Measurements from ENCODE around the gene CCDC60. TPM values are rescaled to one million over a fixed set of nuclear protein-coding genes. Genes with fewer than 3 reads are reported as not detected.

The CCDC60 gene
- polyA plus RNA-seq (2011; rRNA removed), result not detected in 2 replicates
- not detected in 2 replicates for polyA minus RNA-seq (2011; rRNA and poly(A)+ RNA removed)

- ChIA-PET CTCF (no interaction called here), POLR2A (no interaction called here)
- no peak for DNase-seq (ENCODE audit: low read depth)
- no peak within 1 kb of the TSS for H3K4me3 ChIP-seq (ENCODE audit: low read depth, low read length)
- no peaks in the 10 kb centered on the region for H3K36me3 ChIP-seq (ENCODE audit: control insufficient read depth, insufficient read depth, low read length)
- TF ChIP-seq, protein P1, sequence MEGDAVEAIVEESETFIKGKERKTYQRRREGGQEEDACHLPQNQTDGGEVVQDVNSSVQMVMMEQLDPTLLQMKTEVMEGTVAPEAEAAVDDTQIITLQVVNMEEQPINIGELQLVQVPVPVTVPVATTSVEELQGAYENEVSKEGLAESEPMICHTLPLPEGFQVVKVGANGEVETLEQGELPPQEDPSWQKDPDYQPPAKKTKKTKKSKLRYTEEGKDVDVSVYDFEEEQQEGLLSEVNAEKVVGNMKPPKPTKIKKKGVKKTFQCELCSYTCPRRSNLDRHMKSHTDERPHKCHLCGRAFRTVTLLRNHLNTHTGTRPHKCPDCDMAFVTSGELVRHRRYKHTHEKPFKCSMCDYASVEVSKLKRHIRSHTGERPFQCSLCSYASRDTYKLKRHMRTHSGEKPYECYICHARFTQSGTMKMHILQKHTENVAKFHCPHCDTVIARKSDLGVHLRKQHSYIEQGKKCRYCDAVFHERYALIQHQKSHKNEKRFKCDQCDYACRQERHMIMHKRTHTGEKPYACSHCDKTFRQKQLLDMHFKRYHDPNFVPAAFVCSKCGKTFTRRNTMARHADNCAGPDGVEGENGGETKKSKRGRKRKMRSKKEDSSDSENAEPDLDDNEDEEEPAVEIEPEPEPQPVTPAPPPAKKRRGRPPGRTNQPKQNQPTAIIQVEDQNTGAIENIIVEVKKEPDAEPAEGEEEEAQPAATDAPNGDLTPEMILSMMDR (IDR thresholded peaks at IDR 0.05; ENCODE audit: insufficient read depth, low read depth, low read length), result no peak
- H3K27me3 ChIP-seq (ENCODE audit: control insufficient read depth, insufficient read depth, low read length), result no peaks in the 10 kb centered on the region
Observed at GRCh38 chr12:119334430-119335170, at the start of gene CCDC60. Gene CCDC60 (plus strand): TSS chr12:119334729. CDS start chr12:119335177, 448 bp downstream.

DNA sequence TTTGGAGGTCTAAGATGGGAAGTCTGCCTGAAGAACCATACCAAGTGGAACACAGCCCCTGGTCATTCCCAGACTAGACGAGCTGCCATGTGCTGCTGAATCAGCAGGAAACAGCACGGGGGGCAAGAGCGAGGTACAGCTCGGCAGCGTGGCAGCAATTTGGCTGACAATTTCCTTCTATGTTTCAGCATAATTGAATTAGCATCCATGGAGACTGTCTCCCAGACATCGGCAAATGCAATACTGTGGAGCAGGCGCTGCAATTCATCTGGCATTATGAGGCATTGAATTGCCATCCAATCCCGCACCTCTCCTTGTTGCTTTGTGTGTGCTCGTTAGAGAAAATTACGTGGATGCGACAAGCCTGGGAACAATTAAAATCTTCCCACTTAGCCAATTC is 46.0 kb upstream of the CCDC60 start:
- H3K4me3 ChIP-seq (ENCODE audit: low read depth, low read length), result no peak overlapping the region
- DNase-seq (ENCODE audit: low read depth), result no peak
- H3K36me3 ChIP-seq (ENCODE audit: control insufficient read depth, insufficient read depth, low read length), result no peaks in the 10 kb centered on the region
- CTCF ChIA-PET, result no interaction called here
- TF ChIP-seq, protein P1 (IDR thresholded peaks at IDR 0.05; ENCODE audit: insufficient read depth, low read depth, low read length), result no peak
- POLR2A ChIA-PET, result no interaction called here
- no peaks in the 10 kb centered on the region for H3K27me3 ChIP-seq (ENCODE audit: control insufficient read depth, insufficient read depth, low read length)

DNA sequence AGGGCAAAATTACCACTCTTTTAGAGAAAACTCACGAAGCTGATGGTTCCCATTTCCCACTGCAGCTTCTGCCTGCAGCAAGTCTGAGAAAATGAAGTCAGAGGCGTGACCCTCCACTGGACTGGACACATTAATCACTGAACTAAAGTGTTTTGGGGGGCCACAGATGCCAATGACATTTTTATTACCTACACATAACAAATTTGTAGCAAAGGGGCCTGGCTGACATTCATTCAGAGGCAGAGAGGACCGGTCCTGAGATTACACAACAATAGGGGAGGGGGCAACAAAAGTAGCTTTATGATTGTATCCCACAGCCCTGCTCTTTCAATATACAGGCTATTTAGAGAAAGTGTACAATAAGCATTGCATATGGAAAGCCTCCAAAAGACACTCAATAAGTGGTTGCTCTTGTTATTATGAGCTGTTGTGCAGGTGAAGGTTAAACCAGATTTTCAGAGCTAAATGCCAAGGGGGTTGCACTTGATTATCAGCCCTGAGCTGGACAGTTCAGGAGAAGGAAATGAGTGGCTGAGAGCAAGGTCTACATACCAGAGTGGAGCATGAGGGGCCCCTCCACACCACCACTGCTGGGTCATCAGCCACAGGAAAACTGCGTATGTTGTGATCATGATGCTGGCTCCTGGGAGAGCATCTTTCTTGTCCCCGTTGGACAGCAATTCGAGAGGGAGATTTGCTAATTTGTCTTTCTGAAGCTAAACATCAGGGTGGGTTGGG is 41.5 kb upstream of the CCDC60 start:
- DNase-seq (ENCODE audit: low read depth), result no peak
- CTCF ChIA-PET, result interaction anchor here (0.5 kb wide), 1 partner anchor 15 kb away, joined by 3 read pairs; no protein-coding TSS in a partner anchor
- H3K27me3 ChIP-seq (ENCODE audit: control insufficient read depth, insufficient read depth, low read length), result no peaks in the 10 kb centered on the region
- H3K4me3 ChIP-seq (ENCODE audit: low read depth, low read length), result no peak overlapping the region
- H3K36me3 ChIP-seq (ENCODE audit: control insufficient read depth, insufficient read depth, low read length), result no peaks in the 10 kb centered on the region
- POLR2A ChIA-PET, result no interaction called here
- TF ChIP-seq, protein P1 (IDR thresholded peaks at IDR 0.05; ENCODE audit: insufficient read depth, low read depth, low read length), result no peak

DNA sequence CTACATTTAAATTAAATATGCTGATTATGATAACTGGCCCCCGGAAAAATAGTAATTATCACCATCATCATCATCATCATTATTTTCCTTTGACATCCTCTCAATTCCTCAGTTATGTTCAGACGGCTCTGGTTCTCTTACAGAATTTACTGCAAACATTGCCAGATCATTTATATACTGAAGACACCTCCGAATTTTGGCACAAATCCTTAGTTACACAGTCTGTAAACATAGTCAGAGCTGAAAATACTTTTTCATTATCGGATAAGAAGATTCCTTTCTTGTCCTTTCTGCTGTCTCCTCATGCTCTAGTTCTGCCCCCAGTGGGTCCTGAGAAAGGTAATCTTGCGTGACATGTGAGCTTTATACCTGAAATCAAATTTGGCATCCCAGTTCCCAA is 40.3 kb upstream of the CCDC60 start:
- Histone ChIP-seq H3K36me3 (ENCODE audit: control insufficient read depth, insufficient read depth, low read length) (no peaks in the 10 kb centered on the region), H3K27me3 (ENCODE audit: control insufficient read depth, insufficient read depth, low read length) (no peaks in the 10 kb centered on the region), H3K4me3 (ENCODE audit: low read depth, low read length) (no peak overlapping the region)
- DNase-seq (ENCODE audit: low read depth), result no peak
- TF ChIP-seq, protein P1 (IDR thresholded peaks at IDR 0.05; ENCODE audit: insufficient read depth, low read depth, low read length), result no peak
- POLR2A ChIA-PET, result no interaction called here
- CTCF ChIA-PET, result no interaction called here

GRCh38 chr12:119296535-119296934 is 38.0 kb upstream of the CCDC60 start:
- no peaks in the 10 kb centered on the region for H3K36me3 ChIP-seq (ENCODE audit: control insufficient read depth, insufficient read depth, low read length)
- TF ChIP-seq, protein P1 (IDR thresholded peaks at IDR 0.05; ENCODE audit: insufficient read depth, low read depth, low read length), result no peak
- ChIA-PET POLR2A (no interaction called here), CTCF (no interaction called here)
- no peak for DNase-seq (ENCODE audit: low read depth)
- no peak overlapping the region for H3K4me3 ChIP-seq (ENCODE audit: low read depth, low read length)
- no peaks in the 10 kb centered on the region for H3K27me3 ChIP-seq (ENCODE audit: control insufficient read depth, insufficient read depth, low read length)
